IPS DF 6.9 (cell line): ENCODE measurements around the gene HMGN2.

ENCODE experiments used
- DNase-seq: peaks from one replicate; pipeline ENCODE4 v3.0.0-alpha.2; 2013; ENCODE audit warnings: low read depth, low spot score
- H3K27ac ChIP-seq: one replicate; pipeline ENCODE4 v1.5.1; 2013; ENCODE audit warnings: low read length, control low read depth
- H3K27me3 ChIP-seq: 2 replicates; pipeline ENCODE4 v1.6.1; 2013; ENCODE audit warnings: mild to moderate bottlenecking, low read length; ENCODE audit not compliant: control insufficient read depth, insufficient read depth
- H3K36me3 ChIP-seq: 2 replicates; pipeline ENCODE4 v1.6.1; 2013; ENCODE audit warnings: low read length; ENCODE audit not compliant: control insufficient read depth, insufficient read depth
- H3K4me1 ChIP-seq: 2 replicates; pipeline ENCODE4 v1.6.1; 2013; ENCODE audit warnings: low read length; ENCODE audit not compliant: control insufficient read depth, insufficient read depth
- H3K4me3 ChIP-seq: 2 replicates; pipeline ENCODE4 v1.5.1; 2013; ENCODE audit warnings: mild to moderate bottlenecking, low read length
- H3K9me3 ChIP-seq: 2 replicates; pipeline ENCODE4 v1.6.1; 2013; ENCODE audit warnings: low read length, inconsistent platforms; ENCODE audit not compliant: control insufficient read depth, insufficient read depth
- WGBS: extraction: QIAGEN DNeasy Blood & Tissue Kit; methylation state at CpG from one replicate; pipeline ENCODE4 v1.1.7; 2013; ENCODE audit warnings: mixed read lengths, missing lambda C conversion rate; ENCODE audit not compliant: insufficient read length, insufficient coverage; 5-methylcytosine and 5-hydroxymethylcytosine counted together

Gene HMGN2

GRCh38 chr1:26459148-26459547 is 13.1 kb upstream of the HMGN2 start:
- Histone ChIP-seq H3K4me1 (no peaks in the 10 kb centered on the region), H3K9me3 (no peaks in the 10 kb centered on the region), H3K4me3 (no peak overlapping the region), H3K27me3 (no peaks in the 10 kb centered on the region), H3K27ac (no peak overlapping the region), H3K36me3 (peaks cover 4% of the 10 kb centered on the region; the same call in 1 of the 2 replicates)
- no CpG with 5 or more reads among the region's 1 CpG for WGBS
- DNase-seq = no peak

GRCh38 chr1:26459573-26460031 is 12.6 kb upstream of the HMGN2 start:
- no peaks in the 10 kb centered on the region for H3K9me3 ChIP-seq
- no peak for DNase-seq
- peaks cover 4% of the 10 kb centered on the region; the same call in 1 of the 2 replicates for H3K36me3 ChIP-seq
- no peaks in the 10 kb centered on the region for H3K4me1 ChIP-seq
- no peak overlapping the region for H3K4me3 ChIP-seq
- WGBS = no CpG with 5 or more reads among the region's 3 CpGs
- H3K27ac ChIP-seq = no peak overlapping the region
- no peaks in the 10 kb centered on the region for H3K27me3 ChIP-seq

DNA sequence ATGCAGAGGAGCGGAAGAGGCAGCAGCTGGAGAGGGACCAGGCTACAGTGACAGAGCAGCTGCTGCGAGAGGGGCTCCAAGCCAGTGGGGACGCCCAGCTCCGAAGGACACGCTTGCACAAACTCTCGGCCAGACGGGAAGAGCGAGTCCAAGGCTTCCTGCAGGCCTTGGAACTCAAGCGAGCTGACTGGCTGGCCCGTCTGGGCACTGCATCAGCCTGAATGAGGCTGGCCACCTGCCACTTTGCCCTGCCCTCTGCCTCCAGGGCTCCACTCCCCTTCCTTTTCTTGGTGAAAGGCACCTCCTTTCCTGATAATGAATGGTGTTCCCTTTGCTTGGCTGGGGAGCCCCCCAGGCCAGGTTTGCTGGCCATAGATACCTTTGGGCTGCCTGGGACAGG is 3.3 kb upstream of the HMGN2 start:
- Histone ChIP-seq H3K27ac (no peak overlapping the region), H3K4me3 (no peak overlapping the region), H3K27me3 (no peaks in the 10 kb centered on the region), H3K4me1 (no peaks in the 10 kb centered on the region; the same call in 1 of the 2 replicates), H3K36me3 (peaks cover 17% of the 10 kb centered on the region; the same call in 1 of the 2 replicates), H3K9me3 (no peaks in the 10 kb centered on the region)
- no peak for DNase-seq
- WGBS = no CpG with 5 or more reads among the region's 10 CpGs

DNA sequence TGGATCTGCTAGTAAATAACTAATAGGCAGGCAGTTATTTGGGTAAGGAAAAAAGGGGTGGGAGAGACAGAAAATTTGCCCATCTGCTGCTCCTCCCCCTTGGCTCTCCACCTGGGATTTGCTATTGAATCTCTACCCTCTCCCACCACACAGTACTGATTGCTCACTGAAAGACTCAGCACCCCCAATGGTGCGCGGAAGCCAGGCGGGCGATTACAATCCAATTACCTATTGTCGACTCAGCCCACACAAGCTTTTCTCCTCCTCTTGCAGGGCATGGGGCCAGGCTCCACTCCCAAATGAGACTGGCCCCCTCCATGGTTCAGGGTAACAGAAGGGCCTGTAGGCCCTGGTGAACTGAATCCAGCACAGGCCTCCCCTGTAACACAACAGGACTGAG is 2.7 kb upstream of the HMGN2 start:
- H3K4me1 ChIP-seq = no peaks in the 10 kb centered on the region; the same call in 1 of the 2 replicates
- no peaks in the 10 kb centered on the region for H3K9me3 ChIP-seq
- H3K4me3 ChIP-seq = no peak overlapping the region
- WGBS = no CpG with 5 or more reads among the region's 5 CpGs
- no peak for DNase-seq
- no peak overlapping the region for H3K27ac ChIP-seq
- H3K27me3 ChIP-seq = no peaks in the 10 kb centered on the region
- peaks cover 20% of the 10 kb centered on the region; the same call in 1 of the 2 replicates for H3K36me3 ChIP-seq

DNA sequence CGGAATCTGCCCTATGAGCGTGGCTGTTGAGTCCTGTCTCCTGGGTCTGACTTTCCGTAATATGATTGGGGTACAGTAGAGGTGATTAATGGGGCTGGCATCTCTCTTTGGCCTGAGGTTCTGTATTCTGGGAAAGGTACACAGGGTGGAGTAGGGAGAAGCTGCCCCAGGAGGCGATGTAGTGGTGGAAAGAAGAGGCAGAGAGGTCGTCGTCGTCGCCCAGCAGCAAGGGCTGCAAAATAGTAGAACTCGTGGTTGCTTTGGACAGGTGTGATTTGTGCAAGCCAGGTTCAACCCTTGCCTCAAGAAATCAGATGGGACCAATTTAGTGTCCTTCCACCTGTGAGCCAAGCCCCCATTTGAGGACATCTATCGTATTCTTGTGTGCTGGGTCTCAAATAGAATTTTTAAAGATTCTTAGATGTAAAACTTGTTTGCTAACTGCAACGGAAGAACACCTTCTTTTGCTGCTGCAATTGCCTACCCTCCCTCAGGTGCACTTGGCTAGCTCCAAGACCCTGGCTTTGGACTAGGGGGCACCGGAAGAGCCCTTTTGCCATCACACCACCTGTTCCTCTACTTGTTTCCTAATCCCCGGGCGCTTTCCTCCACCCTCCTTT is 1.3 kb upstream of the HMGN2 start:
- Histone ChIP-seq H3K4me1 (no peaks in the 10 kb centered on the region; the same call in 1 of the 2 replicates), H3K27ac (no peak overlapping the region), H3K4me3 (peak overlapping the region; percentile 67; the same call in 1 of the 2 replicates), H3K27me3 (no peaks in the 10 kb centered on the region), H3K36me3 (peaks cover 20% of the 10 kb centered on the region; the same call in 1 of the 2 replicates), H3K9me3 (no peaks in the 10 kb centered on the region)
- no CpG with 5 or more reads among the region's 14 CpGs for WGBS
- DNase-seq = no peak

- DNase-seq = no peak
- no peak overlapping the region for H3K27ac ChIP-seq
- peak overlapping the region; percentile 67; the same call in 1 of the 2 replicates for H3K4me3 ChIP-seq
- no CpG with 5 or more reads among the region's 52 CpGs for WGBS
- no peaks in the 10 kb centered on the region for H3K27me3 ChIP-seq
- H3K4me1 ChIP-seq = no peaks in the 10 kb centered on the region; the same call in 1 of the 2 replicates
- H3K36me3 ChIP-seq = peaks cover 17% of the 10 kb centered on the region; the same call in 1 of the 2 replicates
- no peaks in the 10 kb centered on the region for H3K9me3 ChIP-seq
Measured at GRCh38 chr1:26471498-26472319, 531 bp upstream of the HMGN2 start.

GRCh38 chr1:26472901-26473845 is 933 bp downstream of the HMGN2 start:
- H3K9me3 ChIP-seq = no peaks in the 10 kb centered on the region
- no CpG with 5 or more reads among the region's 71 CpGs for WGBS
- peak overlapping the region; percentile 67; the same call in 1 of the 2 replicates for H3K4me3 ChIP-seq
- H3K27me3 ChIP-seq = no peaks in the 10 kb centered on the region
- peak; percentile 82 for DNase-seq
- peaks cover 21% of the 10 kb centered on the region; the same call in 1 of the 2 replicates for H3K36me3 ChIP-seq
- H3K27ac ChIP-seq = no peak overlapping the region
- H3K4me1 ChIP-seq = no peaks in the 10 kb centered on the region; the same call in 1 of the 2 replicates

GRCh38 chr1:26474818-26475217 is 2.6 kb downstream of the HMGN2 start:
- H3K36me3 ChIP-seq = peaks cover 19% of the 10 kb centered on the region; the same call in 1 of the 2 replicates
- no peaks in the 10 kb centered on the region; the same call in 1 of the 2 replicates for H3K4me1 ChIP-seq
- H3K4me3 ChIP-seq = no peak overlapping the region
- no peak for DNase-seq
- no peak overlapping the region for H3K27ac ChIP-seq
- WGBS = no CpG with 5 or more reads among the region's 1 CpG
- H3K9me3 ChIP-seq = no peaks in the 10 kb centered on the region
- no peaks in the 10 kb centered on the region for H3K27me3 ChIP-seq

GRCh38 chr1:26475989-26476388 is 3.7 kb downstream of the HMGN2 start:
- no peak overlapping the region for H3K27ac ChIP-seq
- WGBS = no CpG with 5 or more reads among the region's 3 CpGs
- H3K4me1 ChIP-seq = no peaks in the 10 kb centered on the region; the same call in 1 of the 2 replicates
- peaks cover 19% of the 10 kb centered on the region; the same call in 1 of the 2 replicates for H3K36me3 ChIP-seq
- no peaks in the 10 kb centered on the region for H3K9me3 ChIP-seq
- H3K27me3 ChIP-seq = no peaks in the 10 kb centered on the region
- H3K4me3 ChIP-seq = no peak overlapping the region
- DNase-seq = no peak
